K562 (cell line): ENCODE results near the gene TP53BP2. TPM values are rescaled to one million over a fixed set of nuclear protein-coding genes. Genes with fewer than 3 reads are reported as not detected.

Experiments used
- CREB3 ChIP-seq: fragments of 450-650 bp; conservative IDR thresholded peaks from 2 replicates; pipeline ENCODE4 v1.6.1; 2016; ENCODE audit warnings: missing genetic modification characterization, low read depth, mild to moderate bottlenecking, missing compliant biosample characterization, moderate library complexity
- FOXA3 ChIP-seq, 2 experiments: fragments of 450-650 bp in 1 of 2; sonication (generic) in 1 of 2; formaldehyde crosslinking; IDR thresholded peaks in 1 of 2; conservative IDR thresholded peaks in 1 of 2; 2 replicates each; pipeline versions ENCODE4 v1.4.0 to v1.8.0; 2020 to 2022; ENCODE audit warnings: mild to moderate bottlenecking in 2 of 2, missing genetic modification reagents in 1 of 2
- FUS ChIP-seq: fragments of 200-400 bp; formaldehyde crosslinking; optimal IDR thresholded peaks from 2 replicates; pipeline ENCODE3; 2017; ENCODE audit warnings: low read depth, low read length
- HDAC8 ChIP-seq: fragments of 450-650 bp; IDR thresholded peaks from 2 replicates; pipeline ENCODE4 v1.6.1; 2016; ENCODE audit warnings: mild to moderate bottlenecking, missing genetic modification characterization, moderate library complexity, missing compliant biosample characterization
- HIVEP1 ChIP-seq: fragments of 250-450 bp; sonication (Bioruptor Pico); IDR thresholded peaks from 2 replicates; pipeline ENCODE4 v1.4.0; 2020; ENCODE audit warnings: mild to moderate bottlenecking
- MXI1 ChIP-seq: IDR thresholded peaks from 2 replicates; pipeline ENCODE4 v1.6.1; 2011; ENCODE audit warnings: low read depth, mild to moderate bottlenecking, improper control_type of control experiment, low read length
- REST ChIP-seq, 2 experiments: fragments of 450-650 bp; formaldehyde crosslinking in 1 of 2; IDR thresholded peaks; 2 replicates each; pipeline versions ENCODE4 v1.4.0 to v1.6.1; 2014 to 2020; ENCODE audit warnings: mild to moderate bottlenecking in 2 of 2, borderline replicate concordance in 1 of 2, low read depth in 1 of 2
- SUPT5H ChIP-seq: fragments of 450-650 bp; IDR thresholded peaks from 2 replicates; pipeline ENCODE4 v1.6.1; 2016
- ZBTB43 ChIP-seq: sonication (generic); formaldehyde crosslinking; IDR thresholded peaks from 2 replicates; pipeline ENCODE4 v1.8.0; 2023; ENCODE audit warnings: mild to moderate bottlenecking, missing genetic modification reagents
- ZC3H8 ChIP-seq: fragments of 450-650 bp; IDR thresholded peaks from 2 replicates; pipeline ENCODE4 v1.6.1; 2017
- ZFP1 ChIP-seq: fragments of 450-650 bp; formaldehyde crosslinking; IDR thresholded peaks from 2 replicates; pipeline ENCODE4 v1.4.0; 2020; ENCODE audit warnings: mild to moderate bottlenecking, mixed read lengths
- ZNF239 ChIP-seq: fragments of 250-450 bp; sonication (Bioruptor Pico); IDR thresholded peaks from 2 replicates; pipeline ENCODE4 v1.4.0; 2020; ENCODE audit warnings: mild to moderate bottlenecking
- ZNF398 ChIP-seq: fragments of 250-450 bp; sonication (Bioruptor Pico); IDR thresholded peaks from 2 replicates; pipeline ENCODE4 v1.8.0; 2021; ENCODE audit warnings: moderate library complexity, mild to moderate bottlenecking, inconsistent platforms
- ZNF668 ChIP-seq: fragments of 250-450 bp; sonication (Bioruptor Pico); IDR thresholded peaks from 2 replicates; pipeline ENCODE4 v1.8.0; 2022; ENCODE audit warnings: mild to moderate bottlenecking, inconsistent platforms
- polyA plus RNA-seq, 8 experiments: library from polyadenylated mRNA; depleted of rRNA in 4 of 8; stranded (reverse) in 5 of 8; unstranded in 3 of 8; fragments of >200 nt; fragmentation: Nextera tagmentation in 2 of 8; fragmentation: Illumina TruSeq in 1 of 8; extraction: Ambion mirVana in 2 of 8; extraction: Trizol in 1 of 8; gene quantifications; 2 replicates each; pipeline versions ENCODE4 v1.2.1 to v1.2.3, GENCODE V29; 2011 to 2014; ENCODE audit warnings: inconsistent platforms in 1 of 8, missing spikeins in 1 of 8
- total RNA-seq, 7 experiments: library from RNA; depleted of rRNA in 6 of 7; stranded (reverse); fragments of >200 nt in 6 of 7; fragmentation: Illumina TruSeq in 2 of 7; extraction: Trizol in 2 of 7; gene quantifications; 2 replicates each; pipeline versions ENCODE4 v1.2.1 to v1.2.3, GENCODE V29; 2011 to 2021; ENCODE audit warnings: low replicate concordance in 1 of 7

TP53BP2 gene
- total and polyA plus RNA-seq, 9 of the 15 experiments (the other 6 are each of a cell fraction or from before 2014, with no cell fraction given), result 17.0 to 69.6 (median 40.1) TPM

GRCh38 chr1:223845810-223846682 lies at the start of gene TP53BP2 (continued):
- TF ChIP-seq HIVEP1 (CRISPR knock-in tag) (peak; percentile 88; the same call in 1 of the 2 replicates), ZNF239 (peak; percentile 58), SUPT5H (peak; percentile 88), ZNF398 (no peak), FOXA3 (CRISPR knock-in tag; conservative IDR thresholded peaks at IDR 0.05 in 1 of 2, IDR thresholded peaks at IDR 0.05 in 1 of 2) (peak in 1 of 2 experiments; percentile 66; a peak in 1 of 4 replicates), MXI1 (no peak), CREB3 (tag) (peak; percentile 91), ZBTB43 (CRISPR knock-in tag) (no peak), ZFP1 (CRISPR knock-in tag) (no peak), ZNF668 (CRISPR knock-in tag) (no peak), ZC3H8 (no peak), REST (IDR thresholded peaks at IDR 0.05; ENCODE audit: borderline replicate concordance) (peak; percentile 57), REST (CRISPR knock-in tag; IDR thresholded peaks at IDR 0.05; ENCODE audit: low read depth) (peak; percentile 72), FUS (peak; percentile 80), HDAC8 (tag) (peak; percentile 87)
